Measurements from ENCODE around the gene MRPL30. TPM values are rescaled to one million over a fixed set of nuclear protein-coding genes. Genes with fewer than 3 reads are reported as not detected.
A peak's percentile ranks its signal among the peaks of the same experiment; 100 is the strongest.

Gene MRPL30
- total RNA-seq, 1 experiment from 2014 or later: 52.6 TPM

- Histone ChIP-seq H3K9me2 (ENCODE audit: insufficient read depth) (no peaks in the 10 kb centered on the region), H3K4me3 (peak overlapping the region; percentile 84; the same call in 1 of the 2 replicates), H3K79me2 (ENCODE audit: low read depth) (peaks cover 90% of the 10 kb centered on the region), H2AFZ (no peak overlapping the region), H3K4me2 (peak overlapping the region; percentile 87), H4K20me1 (ENCODE audit: insufficient read depth) (peaks cover 21% of the 10 kb centered on the region), H3K4me1 (replicated peaks; ENCODE audit: insufficient read depth) (peaks cover 37% of the 10 kb centered on the region), H3K36me3 (ENCODE audit: low read depth) (0 out of 2 replicates have a peak, but pooled peaks cover 12% of the 10 kb centered on the region), H3K9me3 (ENCODE audit: insufficient read depth, low read depth) (no peaks in the 10 kb centered on the region), H3F3A (ENCODE audit: insufficient read depth, low read depth) (peaks cover 12% of the 10 kb centered on the region; the same call in 1 of the 2 replicates), H3K27me3 (ENCODE audit: insufficient read depth, low read depth) (no peaks in the 10 kb centered on the region), H3K27ac (no peak overlapping the region)
- CTCF ChIA-PET: interaction anchor here (2.8 kb wide), 1 partner anchor 153 kb away, joined by 12 read pairs; the partner anchor contains the start of genes EIF5B and TXNDC9
- DNase-seq: peak; percentile 19 to 78
- no TSS peak for BruUV-seq (replicated peaks)
- TF ChIP-seq CTCF (conservative IDR thresholded peaks at IDR 0.05) (no peak), EZH2 (IDR thresholded peaks at IDR 0.05; ENCODE audit: low read depth) (no peak)
- POLR2A ChIA-PET (ENCODE audit: unreplicated experiment): no interaction called here
- intact Hi-C loops (cut with micrococcal nuclease; ENCODE audit: unreplicated experiment): no loop called here
Observed at GRCh38 chr2:99183025-99183424, 2.0 kb downstream of the MRPL30 start.

DNA sequence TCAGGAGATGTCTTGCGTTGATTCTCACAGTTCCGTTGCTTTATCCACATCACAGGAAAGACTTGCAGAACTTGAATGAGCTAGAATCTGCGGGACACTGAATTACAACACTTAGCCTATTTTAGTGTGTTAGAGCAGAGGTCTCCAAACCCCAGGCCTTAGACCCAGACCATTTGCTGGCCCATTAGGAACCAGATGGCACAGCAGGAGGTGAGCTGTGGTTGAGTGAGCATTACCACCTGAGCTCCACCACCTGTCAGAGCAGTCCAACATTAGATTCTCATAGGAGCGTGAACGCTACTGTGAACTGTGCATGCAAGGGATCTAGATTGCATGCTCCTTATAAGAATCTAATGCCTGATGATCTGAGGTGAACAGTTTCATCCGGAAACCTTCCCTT, 3.8 kb downstream of the MRPL30 start:
- DNase-seq: no peak
- no TSS peak for BruUV-seq (replicated peaks)
- Histone ChIP-seq H3K27me3 (ENCODE audit: insufficient read depth, low read depth) (no peaks in the 10 kb centered on the region), H2AFZ (no peak overlapping the region), H3K9me3 (ENCODE audit: insufficient read depth, low read depth) (no peaks in the 10 kb centered on the region), H3K4me2 (no peak overlapping the region), H3K4me1 (replicated peaks; ENCODE audit: insufficient read depth) (peaks cover 26% of the 10 kb centered on the region), H4K20me1 (ENCODE audit: insufficient read depth) (peaks cover 31% of the 10 kb centered on the region), H3K27ac (no peak overlapping the region), H3F3A (ENCODE audit: insufficient read depth, low read depth) (peaks cover 12% of the 10 kb centered on the region), H3K9me2 (ENCODE audit: insufficient read depth) (no peaks in the 10 kb centered on the region), H3K79me2 (ENCODE audit: low read depth) (peaks cover 78% of the 10 kb centered on the region), H3K36me3 (ENCODE audit: low read depth) (peaks cover 12% of the 10 kb centered on the region), H3K4me3 (no peak overlapping the region)
- CTCF ChIA-PET: interaction anchor here (0.6 kb wide), 1 partner anchor 143 kb away, joined by 3 read pairs; no protein-coding TSS in a partner anchor
- TF ChIP-seq EZH2 (IDR thresholded peaks at IDR 0.05; ENCODE audit: low read depth) (no peak), CTCF (conservative IDR thresholded peaks at IDR 0.05) (no peak)
- POLR2A ChIA-PET (ENCODE audit: unreplicated experiment): no interaction called here
- intact Hi-C loops (cut with micrococcal nuclease; ENCODE audit: unreplicated experiment): no loop called here

- TF ChIP-seq CTCF (conservative IDR thresholded peaks at IDR 0.05) (no peak), EZH2 (IDR thresholded peaks at IDR 0.05; ENCODE audit: low read depth) (no peak)
- Histone ChIP-seq H3K36me3 (ENCODE audit: low read depth) (peaks cover 22% of the 10 kb centered on the region), H3K27ac (no peak overlapping the region), H3K9me2 (ENCODE audit: insufficient read depth) (no peaks in the 10 kb centered on the region), H3K4me1 (replicated peaks; ENCODE audit: insufficient read depth) (peaks cover 22% of the 10 kb centered on the region), H3K27me3 (ENCODE audit: insufficient read depth, low read depth) (no peaks in the 10 kb centered on the region), H3F3A (ENCODE audit: insufficient read depth, low read depth) (peaks cover 6% of the 10 kb centered on the region), H3K9me3 (ENCODE audit: insufficient read depth, low read depth) (no peaks in the 10 kb centered on the region), H3K4me2 (no peak overlapping the region), H3K4me3 (no peak overlapping the region), H2AFZ (no peak overlapping the region), H3K79me2 (ENCODE audit: low read depth) (peaks cover 63% of the 10 kb centered on the region), H4K20me1 (ENCODE audit: insufficient read depth) (peaks cover 31% of the 10 kb centered on the region)
- BruUV-seq (replicated peaks): no TSS peak
- intact Hi-C loops (cut with micrococcal nuclease; ENCODE audit: unreplicated experiment): no loop called here
- POLR2A ChIA-PET (ENCODE audit: unreplicated experiment): no interaction called here
- no peak for DNase-seq
- CTCF ChIA-PET: no interaction called here
Observed at GRCh38 chr2:99187011-99187410, 6.0 kb downstream of the MRPL30 start.

Data from PC-9 (cell line).